ENCODE measurements around the gene ZC3H4. TPM values are rescaled to one million over a fixed set of nuclear protein-coding genes. Genes with fewer than 3 reads are reported as not detected.

Gene ZC3H4
- total and polyA plus RNA-seq, 10 of the 15 experiments (the other 5 are each of a cell fraction or from before 2014, with no cell fraction given) = 5.1 to 86.3 (median 15.5) TPM

DNA sequence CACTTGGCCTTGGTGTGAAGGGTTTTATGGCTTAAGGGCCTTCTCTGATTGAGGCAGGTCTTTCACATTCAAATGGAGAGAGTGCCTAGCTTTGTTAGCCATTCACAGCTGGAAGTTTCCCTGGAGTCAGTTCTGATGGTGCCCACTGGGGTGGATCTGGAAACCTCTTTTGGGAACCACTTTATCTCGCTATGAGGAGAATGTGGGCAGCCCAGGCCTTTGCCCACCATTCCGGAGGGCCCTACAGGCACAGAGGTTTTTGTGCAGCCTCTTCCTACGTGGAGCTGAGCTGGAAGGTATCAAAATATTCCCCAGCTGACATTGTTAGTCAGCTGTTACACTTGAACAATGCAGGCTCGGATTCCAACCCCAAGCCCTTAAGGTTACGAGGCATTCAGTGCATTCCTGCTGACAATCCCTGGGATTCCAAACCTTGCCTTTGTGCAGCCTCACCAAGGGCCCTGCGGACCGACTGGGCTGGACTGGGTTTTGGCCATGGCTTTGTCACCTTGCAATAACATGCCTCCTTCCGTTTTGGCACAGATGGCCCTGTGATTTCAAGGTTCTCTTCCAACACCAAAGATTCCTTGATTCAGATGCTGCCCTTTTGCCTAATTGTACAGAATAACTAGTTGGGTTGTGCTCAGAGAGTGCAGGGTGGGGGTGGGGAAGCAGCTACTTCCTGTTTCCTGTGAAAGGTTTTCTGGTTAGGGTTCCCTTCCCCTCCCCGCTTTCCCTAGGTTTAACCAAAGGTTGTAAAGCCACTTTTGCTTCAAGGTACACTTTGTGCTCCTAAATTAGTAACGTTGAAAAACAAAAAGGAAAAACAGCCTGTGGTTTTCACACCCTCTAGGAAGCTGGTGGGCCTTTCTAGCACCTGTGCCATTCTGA lies 44.1 kb upstream of the ZC3H4 start (continued):
- TF ChIP-seq ZNF687 (IDR thresholded peaks at IDR 0.05) (no peak; the same call in 1 of the 2 replicates), ELK1 (IDR thresholded peaks at IDR 0.05; ENCODE audit: low read depth, low read length) (no peak), CBFB (IDR thresholded peaks at IDR 0.05; ENCODE audit: low read depth) (0 out of 2 replicates have a peak, but pooled peaks have one; percentile 39), YBX1 (IDR thresholded peaks at IDR 0.05) (no peak), GABPA (IDR thresholded peaks at IDR 0.05; ENCODE audit: low read depth) (peak; percentile 75), JUNB (IDR thresholded peaks at IDR 0.05) (no peak), TAF1 (IDR thresholded peaks at IDR 0.05; ENCODE audit: borderline replicate concordance, low read depth, low read length) (no peak), POLR2AphosphoS2 (IDR thresholded peaks at IDR 0.05; ENCODE audit: low read depth, low read length) (no peak), IKZF1 (conservative IDR thresholded peaks at IDR 0.05) (peak; percentile 43), TCF7 (IDR thresholded peaks at IDR 0.05; ENCODE audit: borderline replicate concordance) (no peak), POLR2AphosphoS5 (IDR thresholded peaks at IDR 0.05; ENCODE audit: low read length) (no peak), KAT2A (conservative IDR thresholded peaks at IDR 0.05; ENCODE audit: control insufficient read depth, low read depth, low read length) (no peak), CTCF (IDR thresholded peaks at IDR 0.05 in 2 of 3, conservative IDR thresholded peaks at IDR 0.05 in 1 of 3; ENCODE audit: control insufficient read depth in 2 of 3, extremely low read depth in 1 of 3, insufficient read depth in 1 of 3, low read depth in 3 of 3, low read length in 3 of 3) (no peak), ZBTB4 (CRISPR knock-in tag; IDR thresholded peaks at IDR 0.05) (no peak), IRF4 (IDR thresholded peaks at IDR 0.05; ENCODE audit: low read depth, low read length) (no peak), NR2F1 (conservative IDR thresholded peaks at IDR 0.05) (no peak), PAX8 (IDR thresholded peaks at IDR 0.05) (no peak), ZBED1 (IDR thresholded peaks at IDR 0.05; ENCODE audit: borderline replicate concordance) (no peak), TBL1XR1 (IDR thresholded peaks at IDR 0.05; ENCODE audit: low read depth, low read length) (peak; percentile 54)
- TF ChIP-seq, protein P1, sequence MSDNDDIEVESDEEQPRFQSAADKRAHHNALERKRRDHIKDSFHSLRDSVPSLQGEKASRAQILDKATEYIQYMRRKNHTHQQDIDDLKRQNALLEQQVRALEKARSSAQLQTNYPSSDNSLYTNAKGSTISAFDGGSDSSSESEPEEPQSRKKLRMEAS (IDR thresholded peaks at IDR 0.05; ENCODE audit: low read depth, low read length) = no peak

Data from GM12878 (cell line).